C4-2B (cell line): ENCODE results near the gene INO80B.

Experiments
- H3K27ac ChIP-seq: fragments of 450-650 bp; 2 replicates; pipeline ENCODE4 v1.5.1; 2017
- ZFX ChIP-seq: fragments of 450-650 bp; IDR thresholded peaks from 2 replicates; pipeline ENCODE4 v1.6.1; 2017
- TF ChIP-seq, protein P1 (sequence below): fragments of 450-650 bp; conservative IDR thresholded peaks from 2 replicates; pipeline ENCODE4 v1.5.1; 2017; ENCODE audit warnings: mild to moderate bottlenecking

The INO80B gene

DNA sequence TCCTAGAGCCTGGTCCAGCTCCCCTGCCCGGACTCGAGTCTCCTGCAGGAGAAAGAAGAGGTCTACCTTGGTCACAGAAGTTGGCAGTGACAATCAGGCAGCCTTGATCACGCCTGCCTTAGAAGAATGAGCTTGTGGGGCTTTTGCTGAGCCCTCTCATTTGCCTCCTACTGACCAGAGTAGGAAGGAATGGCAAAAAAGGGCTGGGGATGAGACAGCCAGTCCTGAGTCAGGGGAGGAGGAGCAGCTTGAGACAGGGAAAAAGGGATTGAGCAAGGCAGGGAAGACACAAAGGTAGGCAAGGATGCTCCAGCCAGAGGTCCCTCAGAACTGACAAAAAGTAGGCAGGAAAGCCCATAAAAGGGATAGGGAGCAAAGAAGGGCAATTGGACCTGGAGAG lies 27.3 kb upstream of the INO80B start:
- TF ChIP-seq, protein P1, sequence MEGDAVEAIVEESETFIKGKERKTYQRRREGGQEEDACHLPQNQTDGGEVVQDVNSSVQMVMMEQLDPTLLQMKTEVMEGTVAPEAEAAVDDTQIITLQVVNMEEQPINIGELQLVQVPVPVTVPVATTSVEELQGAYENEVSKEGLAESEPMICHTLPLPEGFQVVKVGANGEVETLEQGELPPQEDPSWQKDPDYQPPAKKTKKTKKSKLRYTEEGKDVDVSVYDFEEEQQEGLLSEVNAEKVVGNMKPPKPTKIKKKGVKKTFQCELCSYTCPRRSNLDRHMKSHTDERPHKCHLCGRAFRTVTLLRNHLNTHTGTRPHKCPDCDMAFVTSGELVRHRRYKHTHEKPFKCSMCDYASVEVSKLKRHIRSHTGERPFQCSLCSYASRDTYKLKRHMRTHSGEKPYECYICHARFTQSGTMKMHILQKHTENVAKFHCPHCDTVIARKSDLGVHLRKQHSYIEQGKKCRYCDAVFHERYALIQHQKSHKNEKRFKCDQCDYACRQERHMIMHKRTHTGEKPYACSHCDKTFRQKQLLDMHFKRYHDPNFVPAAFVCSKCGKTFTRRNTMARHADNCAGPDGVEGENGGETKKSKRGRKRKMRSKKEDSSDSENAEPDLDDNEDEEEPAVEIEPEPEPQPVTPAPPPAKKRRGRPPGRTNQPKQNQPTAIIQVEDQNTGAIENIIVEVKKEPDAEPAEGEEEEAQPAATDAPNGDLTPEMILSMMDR = no peak
- TF ChIP-seq ZFX = no peak
- H3K27ac ChIP-seq = no peak overlapping the region

DNA sequence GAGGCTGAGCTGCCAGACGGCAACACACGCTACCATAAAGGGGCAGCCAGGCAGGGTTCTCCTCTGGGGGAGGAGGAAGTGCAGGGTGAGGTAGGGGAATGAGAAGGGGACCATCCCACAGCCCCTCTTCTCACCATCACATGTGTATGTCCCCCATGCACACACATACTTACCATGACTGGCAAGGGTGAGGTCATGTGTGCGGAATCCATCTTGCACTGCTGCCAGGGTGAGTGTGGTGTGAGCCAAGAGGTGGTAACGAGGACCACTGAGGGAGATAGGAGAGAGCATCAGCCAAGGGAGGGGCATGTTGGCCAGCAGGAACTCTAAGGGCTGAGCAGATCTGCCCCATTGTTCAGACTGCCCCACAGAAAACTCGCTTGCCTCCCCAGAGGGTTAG lies 26.2 kb upstream of the INO80B start:
- TF ChIP-seq, protein P1 = no peak
- TF ChIP-seq ZFX = no peak
- no peak overlapping the region for H3K27ac ChIP-seq

DNA sequence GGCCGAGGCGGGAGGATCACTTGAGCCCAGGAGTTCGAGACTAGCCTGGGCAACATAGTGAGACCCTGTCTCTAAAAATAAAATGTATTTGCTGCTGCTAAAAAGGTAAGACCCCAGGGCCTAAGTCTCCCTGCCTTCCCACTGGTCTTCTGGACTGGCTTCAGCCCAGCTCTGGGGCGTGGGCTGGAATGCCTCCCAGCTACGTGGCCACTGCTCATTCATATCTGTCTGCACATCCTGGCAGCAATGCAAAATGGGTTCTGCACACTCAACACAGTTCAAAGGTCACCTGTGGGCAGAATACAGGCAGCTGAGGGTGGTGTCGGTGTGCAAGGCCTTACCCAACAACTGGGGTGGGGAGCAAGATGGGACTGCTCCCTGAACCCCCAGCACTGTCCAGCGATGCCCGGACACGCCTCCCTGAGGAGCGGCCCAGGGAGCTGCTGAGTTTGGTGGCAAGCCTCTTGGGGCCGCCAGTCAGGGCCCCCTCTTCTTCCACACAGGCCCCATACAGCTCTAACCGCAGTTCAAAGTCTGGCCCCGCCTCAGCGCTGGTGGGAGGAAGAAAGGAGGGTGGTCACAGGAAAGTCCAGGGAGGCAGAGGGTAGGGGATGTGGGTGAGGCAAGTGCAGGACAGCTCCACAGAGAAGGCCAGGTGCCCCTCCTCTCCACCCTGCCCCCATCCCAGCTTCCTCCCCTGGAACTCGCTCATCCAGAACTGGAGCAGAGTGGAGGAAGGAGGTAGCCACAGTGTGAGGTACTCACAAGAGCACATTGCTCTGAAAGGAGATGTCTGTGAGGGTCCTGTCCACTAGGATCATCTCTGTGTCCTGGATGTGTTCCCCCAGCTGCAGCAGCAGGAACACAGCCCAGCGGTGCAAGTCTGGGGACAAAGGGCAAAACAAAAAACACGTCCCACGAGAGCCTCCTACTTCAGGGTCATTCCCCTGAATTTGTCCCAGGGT lies 25.1 kb upstream of the INO80B start:
- no peak overlapping the region for H3K27ac ChIP-seq

DNA sequence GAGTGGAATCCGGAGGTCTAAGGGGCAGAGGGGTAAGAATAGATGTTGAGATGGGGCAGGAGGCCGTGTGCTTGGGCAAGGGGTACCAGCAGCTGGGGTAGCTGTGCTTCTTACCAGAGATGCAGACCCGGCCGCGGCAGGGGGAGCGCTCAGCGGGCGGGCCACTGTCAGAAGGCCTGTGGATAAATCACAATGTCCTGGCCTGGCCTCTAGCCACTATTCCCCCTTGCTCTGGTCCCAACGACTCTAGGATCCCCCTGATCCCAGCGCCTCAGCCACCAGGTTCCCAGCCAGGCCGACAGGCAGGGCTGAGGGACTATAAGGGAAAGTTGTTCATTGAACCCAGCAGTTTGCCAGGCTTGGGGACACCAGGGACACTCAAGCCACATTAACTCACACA lies 24.4 kb upstream of the INO80B start:
- no peak overlapping the region for H3K27ac ChIP-seq
- no peak for TF ChIP-seq ZFX
- TF ChIP-seq, protein P1 = no peak

More for the DNA sequence above, 25.1 kb upstream of the INO80B start:
- TF ChIP-seq, protein P1 = no peak
- TF ChIP-seq ZFX = no peak

DNA sequence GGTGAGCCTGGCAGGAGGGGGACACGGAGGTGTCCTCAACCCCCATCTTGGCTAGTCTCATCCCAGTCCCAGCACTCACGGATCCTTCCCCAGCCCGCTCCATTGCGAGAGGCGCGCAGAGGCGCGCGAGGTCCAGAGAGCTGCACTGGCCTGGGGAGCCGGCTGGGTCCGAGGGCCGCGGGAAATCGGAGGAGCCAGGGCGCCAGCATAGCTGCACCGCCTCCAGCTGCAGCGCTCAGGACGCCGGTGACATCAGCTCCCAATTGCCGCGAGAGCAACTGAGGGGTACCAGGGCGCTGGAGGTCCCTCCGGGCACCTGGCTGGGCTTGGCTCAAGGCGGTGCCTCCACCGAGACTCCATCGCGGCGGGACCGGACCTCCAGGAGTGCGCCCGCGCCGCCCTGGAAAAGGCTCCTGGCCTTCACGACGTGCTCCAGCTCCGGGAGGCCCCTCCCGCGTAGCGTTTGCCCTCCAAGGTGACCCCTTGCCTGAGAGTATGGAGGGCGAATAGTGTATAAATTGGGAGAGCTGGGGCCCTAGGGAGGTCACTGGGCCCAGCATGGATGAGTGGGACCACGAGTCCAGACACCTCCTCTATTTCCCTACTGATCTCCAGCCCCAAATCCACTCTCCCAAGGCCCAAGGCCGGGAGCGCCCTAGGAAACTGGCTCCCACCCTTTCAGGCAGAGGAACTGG lies 18.6 kb upstream of the INO80B start:
- TF ChIP-seq ZFX = no peak
- TF ChIP-seq, protein P1 = no peak
- no peak overlapping the region for H3K27ac ChIP-seq

DNA sequence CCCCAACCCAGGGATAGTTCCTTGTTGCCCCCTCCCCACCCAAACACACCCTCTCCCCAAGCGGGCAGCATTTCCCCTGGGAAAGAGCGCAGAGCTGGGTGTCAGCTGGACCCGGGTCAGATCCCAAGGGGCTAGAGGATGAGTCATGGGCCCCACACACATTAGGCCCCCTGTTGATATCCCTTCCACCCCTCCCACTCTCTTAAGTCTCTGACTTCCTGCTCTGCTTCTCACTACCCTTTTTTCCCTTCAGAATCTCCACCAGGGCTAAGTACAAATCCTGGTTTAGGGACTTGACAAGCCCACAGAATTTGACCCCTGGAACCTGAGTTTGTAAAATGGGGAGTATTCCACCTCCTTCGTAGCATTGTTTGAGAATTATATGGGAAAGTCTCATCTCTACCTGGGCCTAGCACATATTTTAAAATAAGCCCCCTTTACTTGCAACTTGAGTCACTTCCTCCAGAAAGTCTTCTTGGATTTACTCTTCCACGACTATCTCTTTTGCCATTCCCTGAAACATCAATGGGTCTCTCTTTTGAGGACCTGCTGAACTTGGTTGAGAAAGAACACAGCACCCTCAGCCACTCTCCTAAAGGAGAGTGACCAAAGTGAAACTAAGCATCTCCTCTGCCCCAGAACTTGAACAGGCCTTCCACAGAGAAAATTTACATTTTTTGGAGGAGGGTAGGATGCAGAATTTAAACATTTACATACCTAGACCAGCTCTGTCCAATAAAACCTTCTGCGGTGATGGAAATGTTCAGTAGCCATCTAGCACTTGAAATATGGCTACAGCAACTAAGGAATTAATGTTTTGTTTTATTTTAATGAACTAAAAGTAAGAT lies 17.8 kb upstream of the INO80B start:
- TF ChIP-seq ZFX = no peak
- TF ChIP-seq, protein P1 = no peak
- no peak overlapping the region for H3K27ac ChIP-seq
